H1 (cell line): Measurements from ENCODE around the gene PROCR.
"Not testable (repeated sequence)": the region's sequence is repeated elsewhere in the genome, so short reads cannot be mapped to it uniquely, and the experiment has no call there.

Experiments
- CEBPB ChIP-seq: IDR thresholded peaks from 2 replicates; pipeline ENCODE4 v1.6.1; 2012; ENCODE audit warnings: low read depth, low read length
- EP300 ChIP-seq, 2 experiments: IDR thresholded peaks; 1 replicate in 1 of 2; 2 replicates in 1 of 2; pipeline ENCODE4 v1.6.1; 2011 to 2012; ENCODE audit warnings: low read depth in 2 of 2, low read length in 2 of 2, mild to moderate bottlenecking in 2 of 2, borderline replicate concordance in 1 of 2, inconsistent platforms in 1 of 2, moderate library complexity in 1 of 2
- EZH2 ChIP-seq: fragments of 200-600 bp; sonication (generic); IDR thresholded peaks from 2 replicates; pipeline ENCODE4 v1.7.1; 2012; ENCODE audit warnings: low read depth, mild to moderate bottlenecking, moderate library complexity, low read length, inconsistent platforms; ENCODE audit not compliant: severe bottlenecking
- RAD21 ChIP-seq, 2 experiments: IDR thresholded peaks in 1 of 2; conservative IDR thresholded peaks in 1 of 2; 2 replicates each; pipeline ENCODE4 v1.6.1; 2011; ENCODE audit warnings: low read depth in 2 of 2, low read length in 2 of 2, improper control_type of control experiment in 1 of 2, inconsistent platforms in 1 of 2, mild to moderate bottlenecking in 1 of 2, moderate library complexity in 1 of 2
- RFX5 ChIP-seq: IDR thresholded peaks from 2 replicates; pipeline ENCODE4 v1.6.1; 2011; ENCODE audit warnings: low read depth, low read length, improper control_type of control experiment, borderline replicate concordance
- SP2 ChIP-seq: IDR thresholded peaks from 2 replicates; pipeline ENCODE4 v1.6.1; 2012; ENCODE audit warnings: mild to moderate bottlenecking, low read length, inconsistent platforms
- ZNF274 ChIP-seq: IDR thresholded peaks from 2 replicates; pipeline ENCODE4 v1.7.0; 2012; ENCODE audit warnings: low read length, borderline replicate concordance; ENCODE audit errors: extremely low read depth
- TF ChIP-seq, protein P1 (sequence below), 3 experiments: IDR thresholded peaks; 1 replicate in 2 of 3; 2 replicates in 1 of 3; pipeline versions ENCODE4 v1.5.1 to v1.6.1; 2011; ENCODE audit warnings: low read length in 3 of 3, mild to moderate bottlenecking in 3 of 3, inconsistent platforms in 2 of 3, low read depth in 1 of 3, moderate library complexity in 1 of 3; ENCODE audit not compliant: insufficient read depth in 1 of 3; ENCODE audit errors: control extremely low read depth in 1 of 3

- TF ChIP-seq RAD21 (IDR thresholded peaks at IDR 0.05 in 1 of 2, conservative IDR thresholded peaks at IDR 0.05 in 1 of 2; ENCODE audit: low read depth in 2 of 2, low read length in 2 of 2); ZNF274; CEBPB; EP300 (IDR thresholded peaks at IDR 0.05; ENCODE audit: borderline replicate concordance in 1 of 2, low read depth in 2 of 2, low read length in 2 of 2); EZH2; SP2; RFX5: not testable (repeated sequence)
- TF ChIP-seq, protein P1, sequence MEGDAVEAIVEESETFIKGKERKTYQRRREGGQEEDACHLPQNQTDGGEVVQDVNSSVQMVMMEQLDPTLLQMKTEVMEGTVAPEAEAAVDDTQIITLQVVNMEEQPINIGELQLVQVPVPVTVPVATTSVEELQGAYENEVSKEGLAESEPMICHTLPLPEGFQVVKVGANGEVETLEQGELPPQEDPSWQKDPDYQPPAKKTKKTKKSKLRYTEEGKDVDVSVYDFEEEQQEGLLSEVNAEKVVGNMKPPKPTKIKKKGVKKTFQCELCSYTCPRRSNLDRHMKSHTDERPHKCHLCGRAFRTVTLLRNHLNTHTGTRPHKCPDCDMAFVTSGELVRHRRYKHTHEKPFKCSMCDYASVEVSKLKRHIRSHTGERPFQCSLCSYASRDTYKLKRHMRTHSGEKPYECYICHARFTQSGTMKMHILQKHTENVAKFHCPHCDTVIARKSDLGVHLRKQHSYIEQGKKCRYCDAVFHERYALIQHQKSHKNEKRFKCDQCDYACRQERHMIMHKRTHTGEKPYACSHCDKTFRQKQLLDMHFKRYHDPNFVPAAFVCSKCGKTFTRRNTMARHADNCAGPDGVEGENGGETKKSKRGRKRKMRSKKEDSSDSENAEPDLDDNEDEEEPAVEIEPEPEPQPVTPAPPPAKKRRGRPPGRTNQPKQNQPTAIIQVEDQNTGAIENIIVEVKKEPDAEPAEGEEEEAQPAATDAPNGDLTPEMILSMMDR (IDR thresholded peaks at IDR 0.05; ENCODE audit: control extremely low read depth in 1 of 3, insufficient read depth in 1 of 3, low read depth in 1 of 3, low read length in 3 of 3): not testable (repeated sequence)
Measured at GRCh38 chr20:35186691-35187289, 14.9 kb downstream of the PROCR start.
